Stimulated activated CD4-positive, alpha-beta T cell treated with anti-CD3 and anti-CD28 coated beads, Interleukin-15, amount 100 ng/mL, for 24 hours (primary cell): ENCODE data around the gene MYPN.

ENCODE experiments used
- DNase-seq: peaks from one replicate; pipeline ENCODE4 v3.0.0-alpha.2; 2020

The MYPN gene

GRCh38 chr10:68096913-68097516 is 12.3 kb upstream of the MYPN start:
- no peak for DNase-seq

DNA sequence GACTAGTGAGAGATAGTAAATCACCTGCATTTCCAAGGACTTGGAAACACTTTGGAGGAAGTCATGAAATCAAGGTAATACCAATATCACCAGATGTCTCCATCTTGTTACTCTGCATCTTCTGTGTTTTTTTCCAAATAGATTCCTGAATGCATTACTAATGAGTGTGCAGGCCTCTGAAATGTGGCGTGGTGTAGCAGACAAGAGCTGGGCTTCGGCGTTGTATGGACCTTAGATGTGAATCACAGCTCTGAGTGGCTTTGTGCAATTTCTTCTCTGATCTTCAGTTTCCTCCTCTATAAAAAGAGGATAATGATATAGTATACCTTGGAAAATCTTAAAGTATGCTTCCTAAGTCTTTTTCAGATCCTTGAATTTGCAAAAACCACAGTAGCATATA is 9.6 kb upstream of the MYPN start:
- no peak for DNase-seq

GRCh38 chr10:68101066-68101465 is 8.2 kb upstream of the MYPN start:
- DNase-seq, result no peak

DNA sequence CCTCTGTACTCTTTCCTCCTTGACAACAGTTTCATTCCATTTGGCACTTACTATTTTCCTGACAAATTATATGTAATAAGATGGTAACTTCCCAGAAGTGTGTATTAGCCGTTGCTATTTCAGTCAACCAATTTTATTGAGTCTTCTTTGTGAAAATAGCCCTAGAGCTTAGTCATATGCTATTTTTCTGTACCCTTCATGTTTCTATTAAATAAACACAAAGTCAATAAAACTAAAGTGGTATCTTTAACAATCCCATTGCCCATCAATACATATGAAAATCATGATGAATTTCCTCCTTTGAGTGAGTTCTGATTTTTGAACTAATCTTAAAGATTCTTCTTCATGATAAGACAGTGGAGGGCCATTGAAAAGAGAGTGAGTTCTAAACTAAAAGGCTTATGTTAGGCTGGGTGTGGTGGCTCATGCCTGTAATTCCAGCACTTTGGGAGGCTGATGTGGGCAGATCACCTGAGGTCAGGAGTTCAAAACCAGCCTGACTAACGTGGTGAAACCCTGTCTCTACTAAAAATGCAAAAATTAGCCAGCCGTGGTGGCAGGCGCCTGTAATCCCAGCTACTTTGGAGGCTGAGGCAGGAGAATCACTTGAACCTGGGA is 5.9 kb upstream of the MYPN start:
- DNase-seq, result no peak

GRCh38 chr10:68103901-68104300 is 5.4 kb upstream of the MYPN start:
- DNase-seq, result no peak

- DNase-seq, result no peak
Measured at GRCh38 chr10:68105820-68106219, 3.5 kb upstream of the MYPN start.

DNA sequence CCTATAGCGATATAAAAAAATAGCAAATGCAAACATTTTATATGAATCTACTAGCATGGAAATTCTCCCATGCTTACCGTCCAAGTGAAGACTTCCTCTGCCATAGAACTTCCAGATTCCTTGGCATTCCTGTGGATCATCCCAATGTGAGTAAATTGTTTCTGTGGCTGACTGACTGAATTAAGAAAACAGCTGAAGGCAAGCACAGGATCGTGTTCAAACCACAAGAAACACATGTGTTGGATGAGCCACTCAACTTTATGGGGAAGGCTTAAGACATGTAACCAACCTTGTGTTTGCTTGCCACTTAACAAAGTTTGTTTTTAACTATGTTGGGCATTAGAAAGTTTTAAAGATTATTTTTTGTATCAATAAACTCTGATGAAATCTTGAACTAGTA is 2.6 kb upstream of the MYPN start:
- no peak for DNase-seq

- no peak for DNase-seq
Measured at GRCh38 chr10:68107651-68108050, 1.6 kb upstream of the MYPN start.

DNA sequence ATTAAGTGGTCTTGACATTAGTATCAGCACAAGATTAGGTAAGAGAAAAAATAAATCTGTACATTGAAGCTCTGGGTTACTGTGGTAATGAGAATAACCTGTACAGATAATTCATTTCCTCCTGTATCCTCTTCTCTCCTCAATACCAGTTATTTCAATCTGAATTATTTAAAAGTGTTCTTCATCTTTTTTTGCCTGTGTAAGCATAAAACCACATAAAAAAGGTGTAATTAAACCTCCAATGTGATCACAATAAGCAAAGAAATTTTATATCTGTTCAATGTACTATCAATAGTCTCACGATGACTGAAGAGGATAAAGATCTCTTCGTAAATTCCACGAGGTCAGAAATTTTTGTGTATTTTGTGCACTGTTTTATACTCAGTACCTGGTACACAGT is 1.2 kb upstream of the MYPN start:
- DNase-seq, result no peak

DNA sequence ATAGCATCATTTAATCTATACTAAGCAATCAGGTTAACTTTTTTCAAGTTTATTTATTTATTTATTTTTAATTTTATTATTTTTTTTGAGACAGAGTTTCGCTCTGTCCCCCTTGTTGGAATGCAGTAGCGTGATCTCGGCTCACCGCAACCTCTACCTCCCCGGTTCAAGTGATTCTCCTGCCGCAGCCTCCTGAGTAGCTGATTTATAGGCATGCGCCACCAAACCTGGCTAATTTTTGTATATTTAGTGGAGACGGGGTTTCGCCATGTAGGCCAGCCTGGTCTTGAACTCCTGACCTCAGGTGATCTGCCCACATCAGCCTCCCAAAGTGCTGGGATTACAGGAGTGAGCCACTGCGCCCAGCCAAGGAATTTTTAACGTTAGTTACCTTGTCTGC is 635 bp upstream of the MYPN start:
- DNase-seq, result no peak

GRCh38 chr10:68110027-68110426 is 739 bp downstream of the MYPN start:
- DNase-seq, result no peak

- no peak for DNase-seq
Measured at GRCh38 chr10:68111584-68111983, 2.3 kb downstream of the MYPN start.

DNA sequence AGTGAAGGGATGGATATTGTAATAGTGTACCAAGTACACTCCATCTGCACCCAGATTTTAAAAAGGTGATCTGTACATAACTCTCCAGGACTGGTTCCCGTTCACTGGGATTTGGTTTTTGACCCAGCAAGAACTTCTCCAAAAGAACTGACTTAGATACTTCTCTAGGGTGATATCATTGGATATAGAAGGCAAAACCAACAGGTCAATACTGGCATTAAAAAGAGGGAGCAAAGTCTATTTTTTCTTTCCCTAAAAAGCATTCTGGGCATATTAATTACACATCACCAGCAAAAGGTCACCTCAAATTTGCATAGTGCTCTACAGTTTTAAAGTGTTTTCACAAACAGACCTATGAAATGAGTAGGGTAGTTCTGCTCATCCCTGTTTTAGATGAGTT is 3.5 kb downstream of the MYPN start:
- DNase-seq, result no peak

- no peak for DNase-seq
Measured at GRCh38 chr10:68118657-68119056, 9.4 kb downstream of the MYPN start.

GRCh38 chr10:68121020-68121743 is 11.9 kb downstream of the MYPN start:
- DNase-seq, result no peak

GRCh38 chr10:68121852-68122251 is 12.6 kb downstream of the MYPN start:
- no peak for DNase-seq

DNA sequence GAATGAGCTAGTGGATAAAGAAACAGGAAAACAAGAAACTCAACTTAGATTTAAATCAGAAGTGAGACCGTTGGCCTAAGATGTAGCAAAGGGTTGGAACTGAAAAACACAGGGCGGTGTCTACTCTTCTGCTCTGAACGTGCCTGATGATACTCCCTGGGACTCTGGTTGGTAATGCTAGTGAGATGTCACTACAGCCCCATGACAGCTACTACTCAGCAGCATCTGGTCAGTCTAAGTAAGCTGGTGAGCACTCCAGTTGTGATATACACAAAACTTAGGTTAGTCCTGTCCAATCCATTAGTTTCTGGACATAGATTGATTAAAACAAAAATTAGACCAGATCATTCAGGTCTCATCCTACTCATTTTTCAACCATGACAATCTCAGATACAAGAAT is 15.4 kb downstream of the MYPN start:
- DNase-seq, result no peak

DNA sequence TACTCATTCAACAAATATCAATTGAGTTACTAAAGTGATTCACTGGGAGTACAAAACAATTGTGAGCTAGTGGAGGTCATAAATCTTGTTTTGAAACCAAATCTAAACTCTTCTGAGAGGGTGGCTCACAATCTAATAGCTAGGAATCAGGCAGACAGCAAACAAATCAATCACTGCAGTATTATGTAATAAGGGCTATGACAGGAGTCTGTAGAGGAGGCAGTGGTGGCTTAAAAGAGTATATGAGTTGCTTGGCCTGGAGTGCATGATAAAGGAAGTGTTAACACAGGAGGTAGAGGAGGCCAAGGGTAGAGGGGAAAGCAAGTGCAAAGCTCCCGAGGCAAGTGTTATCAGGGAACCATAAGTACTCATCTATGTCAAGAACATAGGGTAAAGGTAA is 16.5 kb downstream of the MYPN start:
- DNase-seq, result no peak

DNA sequence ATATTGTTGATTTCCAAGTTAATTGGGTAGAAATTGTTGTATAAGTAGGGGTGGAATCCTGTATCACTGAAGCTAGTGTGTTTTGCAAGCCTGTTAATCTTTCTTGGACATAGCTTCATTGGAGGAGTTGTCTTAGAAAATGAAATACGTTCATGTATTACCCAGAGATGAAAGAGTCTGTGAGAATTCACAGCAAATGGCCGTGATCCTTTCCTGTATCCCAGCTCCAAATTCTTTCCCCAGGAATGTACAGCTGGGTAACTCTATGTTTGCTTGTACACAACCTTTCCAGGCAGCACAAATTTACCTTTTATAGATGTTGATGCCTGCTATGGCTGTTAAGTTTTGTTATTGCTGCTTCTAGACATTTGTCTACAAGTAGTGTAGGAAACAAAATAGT is 18.7 kb downstream of the MYPN start:
- DNase-seq, result no peak

- DNase-seq, result no peak
Measured at GRCh38 chr10:68132391-68132790, 23.1 kb downstream of the MYPN start.

GRCh38 chr10:68133523-68133922 is 24.2 kb downstream of the MYPN start:
- DNase-seq, result no peak

- DNase-seq, result no peak
Measured at GRCh38 chr10:68135362-68135761, 26.1 kb downstream of the MYPN start.

DNA sequence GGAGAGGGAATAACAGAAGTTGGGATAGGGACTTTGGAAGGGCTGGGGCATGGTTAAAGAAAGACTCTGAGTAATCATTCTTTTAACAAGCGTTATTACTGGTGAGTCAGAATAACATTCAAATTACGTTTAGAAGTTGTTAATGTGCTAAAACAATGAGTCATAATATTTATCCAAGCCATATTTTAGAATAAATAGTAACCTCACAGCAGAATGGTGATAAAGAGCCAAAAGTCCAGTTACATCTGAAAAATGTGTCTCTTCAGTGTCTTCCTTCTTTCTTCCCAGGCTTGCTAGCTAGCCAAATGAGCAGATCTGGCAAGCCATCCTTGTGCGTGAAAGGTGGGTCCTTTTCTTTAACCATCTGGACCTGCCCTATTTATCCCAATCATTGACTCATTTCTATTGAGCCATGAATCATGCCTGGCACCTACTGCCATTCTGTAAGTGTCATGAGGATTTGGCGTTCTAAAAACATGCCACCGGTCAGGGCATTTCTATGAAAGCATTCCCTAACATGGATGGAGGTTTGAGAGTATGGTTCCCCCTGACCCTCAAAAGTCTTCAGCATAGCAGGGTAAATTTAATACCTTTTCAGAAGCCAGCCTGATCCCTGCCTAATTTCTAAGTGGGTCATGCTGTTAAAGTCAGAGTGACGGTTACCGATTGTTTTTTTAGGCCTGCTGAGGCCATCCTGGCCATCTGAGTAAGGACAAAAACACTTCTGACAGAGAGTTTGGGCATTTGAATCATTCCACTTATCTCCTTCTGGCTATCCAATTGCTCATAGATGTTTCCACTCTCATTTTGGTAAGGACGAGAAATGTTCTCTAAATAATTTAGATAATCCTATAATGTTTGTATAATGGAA is 26.9 kb downstream of the MYPN start:
- no peak for DNase-seq

- DNase-seq, result no peak
Measured at GRCh38 chr10:68137171-68137570, 27.9 kb downstream of the MYPN start.
